HG02763 (cell line): ENCODE results near the gene PTCH1.

Experiments used
- ATAC-seq: cut with Tn5 transposase; IDR thresholded peaks from one replicate; pipeline ENCODE4 v1.9.1; 2021; ENCODE audit warnings: mild to moderate bottlenecking, moderate library complexity; ENCODE audit not compliant: unreplicated experiment

Gene PTCH1

DNA sequence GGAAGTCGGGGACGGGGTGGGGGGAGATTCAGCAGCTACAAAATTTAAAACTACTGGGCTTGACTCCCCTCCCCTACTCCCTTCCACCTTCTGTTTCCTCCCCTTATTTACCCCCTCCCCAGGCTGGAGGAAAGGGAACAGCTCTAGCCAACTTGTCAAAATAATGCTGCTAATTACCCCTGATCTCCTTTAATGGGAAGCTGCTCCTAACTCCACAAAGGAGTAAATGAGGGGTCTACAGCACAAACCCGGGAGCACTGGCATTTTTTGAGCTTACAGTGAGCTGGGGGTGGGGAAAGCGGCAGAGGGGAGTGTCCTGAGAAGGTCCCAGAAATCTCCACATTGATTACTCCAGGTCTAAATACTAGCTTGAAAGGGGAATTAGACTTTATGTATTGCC is 3.1 kb downstream of the PTCH1 start:
- ATAC-seq, result no peak

DNA sequence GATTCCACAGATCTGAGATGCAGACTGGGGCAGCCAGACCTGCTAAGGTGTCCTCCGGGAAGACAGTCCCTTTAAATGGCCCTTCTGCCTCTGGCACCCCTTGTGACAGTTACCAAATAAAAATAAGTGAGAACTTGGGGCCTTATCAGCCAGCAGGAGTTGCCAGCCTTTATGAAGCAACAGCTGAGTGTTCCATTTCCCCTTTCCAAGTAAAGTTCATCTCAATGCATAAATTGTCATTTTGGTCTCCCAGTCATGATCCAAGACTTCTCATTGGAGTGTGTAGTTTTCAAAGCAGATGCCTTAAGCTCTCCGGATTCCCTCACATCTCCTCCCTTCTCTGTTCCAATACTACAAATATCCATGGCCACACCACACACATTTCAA is 4.1 kb downstream of the PTCH1 start:
- ATAC-seq, result no peak

DNA sequence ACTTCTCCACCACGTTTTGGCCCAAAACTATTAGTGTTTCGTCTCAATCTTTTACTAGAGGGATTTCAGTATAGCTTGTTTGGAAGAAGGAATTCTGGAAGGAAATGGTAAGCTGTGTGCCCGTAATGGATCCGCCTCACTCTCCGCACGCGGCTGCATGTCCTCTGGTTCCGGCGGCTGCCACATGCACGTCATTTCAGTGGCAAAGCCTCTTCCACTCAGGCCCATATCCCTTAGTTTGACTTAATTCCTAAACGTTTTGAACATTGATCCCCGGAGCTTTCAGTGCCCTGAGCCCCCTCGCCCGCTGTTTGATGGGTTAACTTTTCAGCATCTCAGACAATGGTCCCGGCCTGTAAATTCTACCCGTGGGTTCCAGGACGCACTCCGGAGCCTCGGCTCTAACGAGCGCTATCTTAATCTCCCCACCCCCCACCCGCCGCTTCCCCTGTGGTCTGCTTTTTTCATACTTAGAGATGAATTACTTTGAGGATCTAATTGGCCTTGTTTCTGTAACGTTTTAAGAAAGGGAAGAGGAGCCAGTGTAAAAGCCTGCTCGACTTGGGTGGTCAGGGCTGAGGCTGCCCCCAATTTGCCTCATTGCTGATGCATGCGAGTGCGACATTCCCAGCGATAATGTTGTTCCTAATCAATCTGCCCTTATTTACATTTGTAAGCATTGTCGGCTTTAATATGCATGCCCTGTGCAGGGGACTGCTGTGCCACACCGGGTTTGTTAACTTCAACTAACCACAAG is 4.6 kb downstream of the PTCH1 start:
- ATAC-seq, result no peak

DNA sequence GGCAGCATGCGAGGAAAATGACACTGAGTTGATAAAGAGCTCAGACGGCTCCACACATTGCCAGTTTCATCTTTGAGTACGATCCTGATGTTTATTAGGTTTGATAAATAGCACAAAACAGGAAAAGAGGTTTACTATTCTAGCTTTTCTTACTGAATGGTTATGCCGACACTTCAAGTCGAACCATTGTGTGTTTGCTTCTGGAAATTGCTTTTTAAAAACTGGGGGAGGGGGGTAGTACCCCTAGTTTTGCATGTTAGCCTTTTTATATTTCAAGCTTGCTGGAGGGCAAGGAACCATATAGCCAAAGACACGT is 5.2 kb downstream of the PTCH1 start:
- no peak for ATAC-seq

DNA sequence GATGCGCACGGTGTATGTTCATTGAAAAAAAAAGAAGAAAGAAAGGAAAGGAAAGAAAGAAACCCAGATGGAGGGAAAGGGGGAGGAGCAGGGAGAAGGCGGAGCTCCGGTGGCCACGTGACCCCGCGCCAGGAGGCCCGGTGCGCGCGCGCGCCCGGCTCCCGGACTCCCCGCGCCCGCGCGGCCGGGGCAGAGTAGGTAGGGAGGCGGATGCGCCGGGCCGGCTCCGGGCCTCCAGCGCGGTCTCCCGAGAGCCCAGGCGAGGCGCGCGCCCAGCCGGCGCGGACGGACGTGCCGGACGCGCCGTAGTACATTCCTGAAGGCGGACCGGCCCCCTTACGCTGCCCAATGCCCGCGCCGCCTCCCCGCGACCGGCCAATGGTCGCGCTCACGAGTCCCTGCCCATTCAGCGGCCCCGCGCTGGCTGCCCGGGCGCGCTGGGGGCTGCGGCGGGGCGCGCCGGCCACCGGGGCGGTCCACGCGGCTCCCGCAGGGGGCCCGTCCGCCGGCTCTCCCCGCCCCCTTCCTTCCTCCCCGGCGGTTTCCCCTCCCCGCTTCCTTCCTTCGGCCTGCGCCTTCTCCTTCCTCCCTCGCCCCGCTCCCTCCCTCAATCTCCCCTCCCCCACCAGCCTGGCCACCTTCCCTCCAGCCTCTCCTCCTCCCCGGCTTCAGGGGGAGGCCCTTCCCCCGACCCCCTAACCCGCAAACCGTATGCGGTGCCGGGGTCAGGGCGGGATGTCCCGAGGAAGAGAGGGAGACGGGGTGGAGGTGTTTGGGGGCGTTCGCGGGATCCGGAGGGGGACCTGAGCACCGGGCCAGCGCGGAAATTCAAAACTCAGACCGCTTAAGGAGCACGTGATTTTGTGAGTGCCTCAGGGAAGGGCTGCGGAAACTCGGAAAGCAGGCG is 5.8 kb downstream of the PTCH1 start:
- peak; percentile 46 for ATAC-seq

DNA sequence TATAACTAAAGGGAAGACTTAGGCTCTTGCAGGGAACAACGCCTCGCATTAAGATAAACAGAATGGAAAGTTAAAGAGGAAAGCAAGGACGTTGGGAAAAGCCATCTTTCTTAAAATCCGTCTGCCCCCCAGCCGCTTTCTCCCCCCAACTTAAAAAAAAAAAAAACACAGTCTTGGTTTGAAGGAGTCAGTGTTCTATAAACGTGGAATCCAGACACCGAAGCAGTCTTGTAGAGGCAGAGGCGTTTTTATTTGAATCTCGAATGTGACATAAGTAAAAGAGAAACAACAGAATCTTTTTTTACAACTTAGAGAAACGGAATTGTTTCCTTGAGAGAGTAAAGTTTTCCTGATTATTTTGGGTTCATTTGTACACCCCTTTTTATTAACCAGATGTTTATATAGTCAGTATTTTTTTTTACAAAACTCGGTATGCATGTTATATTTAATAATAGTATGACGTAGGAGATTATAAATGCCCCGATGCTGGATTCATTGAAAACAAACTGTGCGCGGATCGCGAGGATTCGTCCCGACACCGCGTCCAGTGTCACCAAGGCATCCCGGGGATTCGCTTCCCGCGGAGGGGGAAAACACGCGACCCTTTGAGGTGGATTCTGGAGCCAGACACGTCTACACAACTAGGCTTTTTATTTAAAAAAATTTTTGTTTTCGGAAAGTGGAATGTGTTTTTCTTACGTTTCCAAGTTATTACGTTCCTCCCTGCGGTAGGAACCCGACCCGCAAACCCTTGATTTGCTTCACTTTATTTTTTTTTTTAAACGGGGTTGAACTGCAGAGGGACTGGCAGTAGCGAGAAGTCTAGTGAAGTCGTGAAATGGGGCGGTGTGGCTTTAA is 6.7 kb downstream of the PTCH1 start:
- ATAC-seq, result no peak

DNA sequence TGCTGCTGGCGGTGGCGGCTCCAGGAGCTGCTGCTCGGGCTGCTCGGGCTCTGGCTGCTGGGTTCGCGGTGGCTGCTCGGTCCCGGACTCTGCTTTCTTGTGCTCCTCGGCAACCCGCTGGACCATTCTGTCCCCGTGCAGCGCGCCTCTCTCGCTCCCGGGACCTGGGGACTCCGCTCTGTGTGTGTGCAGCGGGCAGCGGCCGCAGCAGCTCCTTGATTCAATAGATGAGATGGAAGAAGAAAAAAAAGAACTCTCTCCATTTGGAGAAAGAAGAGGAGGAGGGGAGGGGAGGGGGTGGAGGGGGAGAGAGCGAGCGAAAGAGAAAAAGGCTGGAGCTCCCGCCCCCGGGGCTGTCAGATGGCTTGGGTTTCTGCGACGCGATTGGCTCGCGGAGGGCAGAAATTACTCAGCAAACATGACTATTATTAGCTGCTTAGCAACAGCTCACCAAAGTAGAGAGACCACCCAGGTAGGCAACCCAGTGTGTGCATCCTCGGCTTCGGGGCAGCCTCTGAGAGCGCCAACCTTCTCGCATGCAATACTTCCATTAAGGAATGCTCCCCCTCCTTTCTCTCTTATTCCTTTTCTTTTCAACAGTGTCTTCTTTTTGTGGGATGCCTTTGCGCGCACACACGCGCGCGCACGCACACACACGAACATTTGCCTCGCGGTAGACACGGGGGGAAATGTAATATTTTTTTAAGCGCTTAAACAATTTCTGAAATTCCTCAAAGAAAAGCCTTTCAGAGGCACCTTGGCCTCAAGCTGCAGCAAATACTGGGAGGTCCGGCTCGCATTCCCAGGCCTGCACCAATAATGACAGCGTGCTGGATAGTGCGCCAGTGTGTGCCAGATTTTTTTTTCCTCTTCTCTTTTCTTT is 7.6 kb downstream of the PTCH1 start:
- ATAC-seq, result peak; percentile 16

DNA sequence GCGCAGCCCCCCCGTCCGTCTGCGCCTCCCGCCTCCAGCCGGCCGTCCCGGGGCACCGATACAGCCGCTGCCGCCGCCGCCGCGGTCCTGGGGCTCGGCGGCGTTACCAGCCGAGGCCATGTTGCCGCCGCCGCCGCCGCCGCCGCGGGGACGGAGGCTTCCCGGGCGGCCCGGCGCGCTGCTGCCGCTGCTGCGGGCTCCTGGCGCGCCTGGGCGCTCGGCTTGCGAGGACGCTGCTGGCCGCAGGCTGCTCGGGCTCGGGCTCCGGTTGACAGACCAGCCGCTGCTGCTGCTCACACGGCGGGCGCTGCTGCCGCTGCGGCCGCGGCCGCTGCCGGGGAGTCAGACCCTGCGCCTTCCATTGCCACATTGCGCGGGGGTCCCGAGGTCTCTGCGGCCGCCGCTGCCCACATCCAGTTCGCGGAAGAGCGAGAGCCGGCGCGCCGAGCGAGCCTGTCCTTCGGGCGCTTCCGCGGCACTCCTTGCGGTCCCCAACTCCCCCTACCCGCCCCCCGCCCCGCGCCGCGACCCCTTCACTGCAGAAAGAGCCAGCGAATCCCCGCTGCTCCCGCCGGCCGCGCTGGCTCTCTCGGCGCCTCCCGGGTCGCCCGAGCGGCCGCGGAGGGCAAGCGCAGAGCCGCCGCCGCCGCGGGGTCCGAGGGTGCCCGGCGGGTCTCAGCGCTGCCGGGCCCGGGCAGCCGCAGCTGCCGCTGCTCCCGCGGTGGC is 8.4 kb downstream of the PTCH1 start:
- no peak for ATAC-seq

DNA sequence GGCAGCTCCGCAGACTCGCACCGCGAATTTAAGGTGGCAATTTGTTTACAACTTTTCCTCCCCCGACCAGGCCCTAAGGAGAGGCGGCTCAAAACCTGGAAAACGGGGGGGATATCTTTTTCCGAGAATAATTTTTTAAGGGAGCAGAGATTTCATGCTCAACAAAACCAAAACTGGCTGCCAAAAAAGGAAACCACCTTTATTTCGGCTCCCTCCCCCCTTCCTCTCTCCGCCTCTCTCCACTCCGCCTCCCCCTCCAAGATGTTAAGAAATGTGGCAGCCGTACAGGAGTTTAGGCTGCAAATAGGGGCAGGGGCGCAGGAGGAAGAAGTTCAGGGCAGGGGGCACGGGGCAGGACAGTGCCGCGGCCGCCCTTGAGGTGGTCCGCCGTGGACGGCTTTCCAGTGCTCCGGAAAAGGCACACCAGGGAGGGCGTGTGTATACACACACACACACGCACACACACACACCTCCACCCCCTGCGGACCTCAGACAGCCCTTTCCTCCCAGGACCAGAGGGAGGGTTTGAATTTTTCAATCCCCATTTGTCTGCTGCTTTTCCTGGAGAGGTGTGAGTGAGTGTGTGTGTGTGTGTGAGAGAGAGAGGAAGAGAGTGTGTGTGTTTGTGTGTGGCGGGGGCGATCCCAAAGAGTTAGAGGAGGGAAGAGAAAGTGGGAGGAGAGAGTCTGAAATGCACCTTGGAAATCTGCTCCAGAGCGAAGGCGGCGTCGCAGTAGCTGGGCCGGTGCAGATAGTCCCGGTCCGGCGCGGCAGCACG is 9.1 kb downstream of the PTCH1 start:
- no peak for ATAC-seq

DNA sequence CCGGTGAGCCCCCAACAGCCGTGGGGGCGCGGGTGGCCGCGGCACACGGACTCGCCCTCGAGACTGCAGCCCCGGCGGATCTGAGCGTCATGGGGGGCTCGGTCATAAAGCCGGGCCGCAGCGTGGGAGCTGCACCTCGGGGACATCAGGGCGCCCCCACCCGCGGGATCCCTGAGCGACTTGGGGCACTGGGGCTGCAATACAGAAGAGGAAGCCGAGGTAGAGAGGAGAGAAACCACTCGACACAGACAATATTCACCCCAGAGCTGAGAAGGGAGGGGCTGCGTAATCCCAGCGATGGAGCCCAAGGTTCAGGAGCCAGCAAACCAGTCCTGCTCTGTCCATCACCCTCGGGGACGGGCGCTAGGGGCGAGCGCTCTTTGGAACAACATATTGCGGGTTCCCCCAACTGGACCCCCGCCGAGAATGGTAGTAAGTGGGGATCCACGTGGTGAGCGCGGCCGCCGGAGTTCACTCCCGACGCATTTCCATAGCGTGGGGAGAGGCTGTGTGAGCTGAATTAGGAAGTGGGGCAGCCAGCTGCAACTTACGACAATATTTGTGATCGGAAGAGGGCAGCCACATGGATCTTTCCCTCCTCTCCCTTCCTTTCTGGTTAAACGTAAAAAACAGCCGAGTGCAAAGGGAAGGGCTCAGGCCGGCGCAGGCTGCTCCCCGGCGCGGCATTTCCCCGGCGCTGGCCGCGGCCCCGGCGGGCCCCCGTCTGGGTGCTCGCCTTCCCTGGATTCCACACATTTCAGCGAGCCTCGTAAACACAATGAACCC is 9.9 kb downstream of the PTCH1 start:
- no peak for ATAC-seq

DNA sequence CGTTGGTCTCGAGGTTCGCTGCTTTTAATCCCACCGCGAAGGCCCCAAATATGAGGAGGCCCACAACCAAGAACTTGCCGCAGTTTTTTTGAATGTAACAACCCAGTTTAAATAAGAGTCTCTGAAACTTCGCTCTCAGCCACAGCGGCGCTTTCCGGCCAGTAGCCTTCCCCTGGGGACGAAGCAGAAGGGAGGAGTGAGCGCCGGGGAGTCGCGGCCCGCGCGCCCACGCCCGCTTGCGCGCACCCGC is 10.4 kb downstream of the PTCH1 start:
- ATAC-seq, result peak; percentile 16

DNA sequence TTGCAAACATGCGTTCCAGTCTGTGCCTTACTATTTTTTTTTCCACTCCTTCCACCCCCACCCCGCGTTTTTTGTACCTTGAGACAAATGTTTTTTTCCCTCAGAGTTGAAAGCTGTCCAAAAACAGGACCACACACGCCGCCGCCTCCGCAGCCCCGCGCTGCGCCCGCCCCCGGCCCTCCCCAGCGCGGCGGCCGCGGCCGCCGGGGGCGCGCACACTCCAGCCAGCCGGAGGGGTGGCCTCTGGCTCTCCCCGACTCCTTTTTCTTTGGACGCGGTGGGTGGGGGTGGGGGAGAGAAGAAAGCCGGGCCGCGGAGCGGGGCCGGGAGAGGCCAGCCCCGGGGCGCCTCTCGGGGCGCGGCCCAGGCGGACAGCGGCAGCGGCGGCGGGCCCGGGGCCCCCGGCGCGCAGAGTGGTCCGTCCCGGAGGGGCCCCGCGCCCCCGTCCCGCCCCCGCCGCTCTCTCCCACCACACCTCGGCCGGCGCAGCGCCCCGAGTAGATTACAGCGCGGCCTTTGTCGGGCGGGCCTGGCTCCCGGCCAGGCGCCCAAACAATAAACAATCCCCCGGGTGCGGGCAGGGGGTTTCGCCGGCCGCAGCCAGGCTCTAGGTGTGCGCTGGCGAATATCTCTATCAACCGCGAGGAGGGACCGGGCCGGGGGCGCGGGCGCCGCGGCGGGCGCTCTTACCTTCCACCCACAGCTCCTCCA is 10.9 kb downstream of the PTCH1 start:
- peak; percentile 25 for ATAC-seq

DNA sequence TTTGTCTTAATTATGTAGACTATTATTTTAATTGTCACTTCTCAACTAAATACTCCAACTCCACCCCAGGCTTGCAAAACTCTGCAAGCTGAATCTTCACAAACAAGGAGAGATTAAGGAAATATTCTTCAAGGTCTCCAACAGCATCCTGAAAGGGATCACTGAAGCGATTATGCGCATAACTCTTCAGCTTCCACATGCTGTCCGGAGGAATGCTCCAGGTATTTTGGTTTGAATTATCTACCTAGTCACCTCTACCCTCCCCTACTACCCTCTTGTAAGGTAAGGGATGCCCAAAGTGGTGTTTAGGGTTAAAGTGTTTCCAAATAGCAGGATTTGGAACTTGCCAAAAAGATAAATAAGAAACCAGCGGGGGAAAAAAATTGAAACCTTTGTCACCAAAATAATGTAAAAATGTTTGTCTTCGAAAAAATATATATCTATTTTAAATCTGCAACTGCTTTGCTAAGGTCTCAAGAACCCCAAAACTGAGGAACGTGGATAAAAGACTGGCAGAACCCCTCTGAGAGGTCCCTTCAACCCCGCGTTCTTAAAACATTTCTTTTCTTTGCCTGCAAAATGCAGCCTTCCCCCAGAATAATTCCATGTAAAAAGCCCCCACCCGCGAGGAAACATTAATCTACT is 11.6 kb downstream of the PTCH1 start:
- ATAC-seq, result no peak

DNA sequence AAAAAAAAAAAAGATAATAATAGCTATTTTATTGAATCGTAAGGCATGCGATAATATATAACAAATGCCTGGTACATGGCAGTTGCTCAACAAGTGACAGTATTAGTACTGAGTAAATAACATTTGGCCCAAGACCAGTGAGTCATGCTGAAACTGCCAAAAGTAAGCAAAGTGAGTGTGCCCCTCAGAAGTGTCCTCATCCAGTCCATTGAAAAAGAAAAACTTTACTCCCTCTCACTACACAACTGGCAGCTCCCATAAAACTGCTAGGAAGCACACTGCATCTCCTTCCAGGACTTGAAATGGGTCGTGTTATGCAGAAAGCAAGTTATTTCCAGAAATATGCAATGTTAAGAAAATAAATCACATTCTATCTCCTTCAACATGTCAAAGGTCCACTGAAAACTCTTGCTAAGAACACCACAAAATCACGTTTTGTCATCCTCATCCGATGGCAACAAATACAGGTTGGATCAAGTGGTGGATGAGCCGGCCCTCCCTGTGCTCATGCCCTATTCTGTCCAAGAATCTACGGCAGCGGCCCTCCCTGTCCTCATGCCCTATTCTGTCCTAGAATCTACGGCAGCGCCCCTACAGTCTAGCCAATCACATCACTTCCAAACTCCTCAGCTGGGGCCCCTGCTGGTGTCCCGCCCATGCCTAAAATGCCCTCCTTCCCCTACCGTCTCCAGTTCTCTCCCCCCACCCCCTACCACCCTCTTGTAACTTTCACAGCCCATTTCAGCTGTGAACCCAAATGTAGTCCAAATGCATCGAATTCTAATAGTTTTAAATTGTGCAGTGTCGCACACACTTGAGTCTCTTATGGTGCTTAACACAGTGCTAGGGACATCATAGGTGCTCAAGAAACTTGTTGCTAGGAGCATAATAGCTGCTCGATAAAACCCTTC is 12.5 kb downstream of the PTCH1 start:
- no peak for ATAC-seq

DNA sequence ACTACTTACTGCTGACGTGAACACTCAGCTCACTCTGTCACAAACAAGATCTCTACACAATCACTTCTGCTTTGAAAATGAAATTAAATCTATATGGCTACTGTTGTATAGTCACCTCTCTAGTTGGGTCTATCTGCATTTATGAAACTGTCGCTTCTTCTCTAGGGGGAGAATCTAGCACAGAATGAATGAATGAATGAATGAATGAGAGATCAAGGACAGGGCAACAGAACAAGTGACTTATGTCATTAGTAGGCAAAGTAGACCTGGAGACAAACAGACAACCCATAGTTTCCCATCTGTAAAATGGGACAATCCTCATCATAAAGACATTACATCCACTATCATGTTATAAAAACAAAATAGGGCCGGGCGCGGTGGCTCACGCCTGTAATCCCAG is 13.4 kb downstream of the PTCH1 start:
- no peak for ATAC-seq

DNA sequence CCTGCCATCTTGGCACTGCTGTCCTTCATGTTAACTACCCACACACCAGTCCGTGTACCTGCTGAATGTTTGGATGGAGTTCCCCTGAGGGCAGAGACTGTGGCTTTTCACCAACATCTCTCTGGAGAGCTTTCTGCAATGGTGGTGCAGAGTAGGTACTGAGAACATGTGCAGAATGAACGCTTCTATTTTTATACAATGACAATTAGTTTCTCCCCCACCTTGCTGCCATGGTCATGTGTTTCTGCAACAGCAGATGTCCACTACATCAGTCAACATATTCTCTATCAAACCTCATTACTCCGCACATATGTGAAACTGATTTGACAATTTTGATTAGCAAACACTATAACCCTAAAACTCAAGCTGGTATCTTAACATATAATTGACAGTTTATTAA is 14.5 kb downstream of the PTCH1 start:
- no peak for ATAC-seq
